Sigmoid colon (tissue), 4 donors: Measurements from ENCODE around the gene ELF2.

ENCODE experiments used
- POLR2A ChIP-seq, 2 donors: fragments of 450-650 bp; IDR thresholded peaks; one replicate each; pipeline ENCODE4 v1.6.1; 2016; ENCODE audit warnings: antibody characterized with exemption in 2 of 2, mild to moderate bottlenecking in 2 of 2, moderate library complexity in 2 of 2
- POLR2AphosphoS5 ChIP-seq, 4 donors: sonication (generic); formaldehyde crosslinking; IDR thresholded peaks; one replicate each; pipeline ENCODE4 v1.6.1; 2017; ENCODE audit warnings: antibody characterized with exemption in 4 of 4
- TF ChIP-seq, protein P1 (sequence below), 4 experiments: fragments of 450-650 bp in 3 of 4; fragments of 200-600 bp in 1 of 4; IDR thresholded peaks; one replicate each; pipeline ENCODE4 v1.5.1; 2016 to 2019; ENCODE audit warnings: antibody characterized with exemption in 4 of 4, mild to moderate bottlenecking in 3 of 4, moderate library complexity in 2 of 4

DNA sequence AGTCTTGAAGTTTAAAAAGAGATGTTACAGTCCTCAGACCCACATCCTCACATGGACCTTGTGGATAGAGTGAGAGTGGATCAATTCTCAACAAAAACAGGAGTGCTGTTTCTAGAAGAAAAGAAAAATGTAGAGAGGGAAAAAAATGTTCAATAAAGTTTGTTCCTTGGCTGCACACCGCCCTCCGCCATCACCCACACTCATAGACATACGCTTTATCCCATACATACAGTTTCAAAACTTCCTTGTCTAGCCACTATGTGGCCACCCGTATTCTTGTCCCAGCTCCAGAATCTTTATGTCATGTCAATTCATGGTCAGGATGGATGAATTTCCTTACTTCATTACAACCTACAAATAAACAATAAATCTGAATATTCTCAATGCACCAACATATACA is 23.5 kb upstream of the ELF2 start:
- TF ChIP-seq, protein P1, sequence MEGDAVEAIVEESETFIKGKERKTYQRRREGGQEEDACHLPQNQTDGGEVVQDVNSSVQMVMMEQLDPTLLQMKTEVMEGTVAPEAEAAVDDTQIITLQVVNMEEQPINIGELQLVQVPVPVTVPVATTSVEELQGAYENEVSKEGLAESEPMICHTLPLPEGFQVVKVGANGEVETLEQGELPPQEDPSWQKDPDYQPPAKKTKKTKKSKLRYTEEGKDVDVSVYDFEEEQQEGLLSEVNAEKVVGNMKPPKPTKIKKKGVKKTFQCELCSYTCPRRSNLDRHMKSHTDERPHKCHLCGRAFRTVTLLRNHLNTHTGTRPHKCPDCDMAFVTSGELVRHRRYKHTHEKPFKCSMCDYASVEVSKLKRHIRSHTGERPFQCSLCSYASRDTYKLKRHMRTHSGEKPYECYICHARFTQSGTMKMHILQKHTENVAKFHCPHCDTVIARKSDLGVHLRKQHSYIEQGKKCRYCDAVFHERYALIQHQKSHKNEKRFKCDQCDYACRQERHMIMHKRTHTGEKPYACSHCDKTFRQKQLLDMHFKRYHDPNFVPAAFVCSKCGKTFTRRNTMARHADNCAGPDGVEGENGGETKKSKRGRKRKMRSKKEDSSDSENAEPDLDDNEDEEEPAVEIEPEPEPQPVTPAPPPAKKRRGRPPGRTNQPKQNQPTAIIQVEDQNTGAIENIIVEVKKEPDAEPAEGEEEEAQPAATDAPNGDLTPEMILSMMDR (IDR thresholded peaks at IDR 0.05) = no peak
- TF ChIP-seq POLR2A (IDR thresholded peaks at IDR 0.05) = no peak
- TF ChIP-seq POLR2AphosphoS5 (IDR thresholded peaks at IDR 0.05) = no peak
